NCI-H82 (cell line): Measurements from ENCODE around the gene PDZD7.
"Not testable (repeated sequence)": the region's sequence is repeated elsewhere in the genome, so short reads cannot be mapped to it uniquely, and the experiment has no call there.

Experiments used
- DNase-seq: peaks from one replicate; lab custom pipeline; 2025; lab: John Stamatoyannopoulos, UW

Gene PDZD7

DNA sequence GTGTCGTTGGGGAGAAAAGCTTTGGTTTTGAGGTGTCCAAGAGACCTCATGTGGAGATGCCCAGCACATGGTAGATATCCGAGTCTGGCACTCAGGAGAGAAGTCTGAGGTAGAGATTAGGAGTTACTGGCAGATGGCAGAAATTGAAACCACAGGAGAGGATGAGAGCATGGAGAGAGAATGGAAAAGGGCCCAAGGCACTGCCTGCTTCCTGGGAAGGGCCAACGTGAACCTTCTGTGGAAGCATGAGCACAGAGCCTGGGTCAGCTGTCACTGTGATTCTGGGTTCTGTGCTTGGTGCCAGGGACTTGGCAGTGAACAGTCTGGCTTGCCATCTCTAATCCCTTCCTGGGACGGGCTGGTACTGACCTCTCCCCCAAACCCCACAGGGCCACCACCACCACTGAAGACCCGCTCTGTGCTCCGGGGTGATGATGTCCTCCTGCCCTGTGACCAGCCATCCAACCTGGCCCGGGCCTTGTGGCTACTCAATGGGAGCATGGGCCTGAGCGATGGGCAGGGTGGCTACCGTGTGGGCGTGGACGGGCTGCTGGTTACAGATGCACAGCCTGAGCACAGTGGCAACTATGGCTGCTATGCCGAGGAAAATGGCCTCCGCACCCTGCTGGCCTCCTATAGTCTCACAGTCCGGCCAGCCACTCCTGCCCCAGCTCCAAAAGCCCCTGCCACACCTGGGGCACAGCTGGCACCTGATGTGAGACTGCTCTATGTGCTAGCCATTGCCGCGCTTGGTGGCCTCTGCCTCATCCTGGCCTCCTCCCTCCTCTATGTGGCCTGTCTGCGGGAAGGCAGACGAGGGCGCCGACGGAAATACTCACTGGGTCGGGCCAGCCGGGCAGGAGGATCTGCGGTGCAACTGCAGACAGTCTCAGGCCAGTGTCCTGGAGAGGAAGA lies 47.8 kb downstream of the PDZD7 start:
- DNase-seq, result peak; percentile 30

DNA sequence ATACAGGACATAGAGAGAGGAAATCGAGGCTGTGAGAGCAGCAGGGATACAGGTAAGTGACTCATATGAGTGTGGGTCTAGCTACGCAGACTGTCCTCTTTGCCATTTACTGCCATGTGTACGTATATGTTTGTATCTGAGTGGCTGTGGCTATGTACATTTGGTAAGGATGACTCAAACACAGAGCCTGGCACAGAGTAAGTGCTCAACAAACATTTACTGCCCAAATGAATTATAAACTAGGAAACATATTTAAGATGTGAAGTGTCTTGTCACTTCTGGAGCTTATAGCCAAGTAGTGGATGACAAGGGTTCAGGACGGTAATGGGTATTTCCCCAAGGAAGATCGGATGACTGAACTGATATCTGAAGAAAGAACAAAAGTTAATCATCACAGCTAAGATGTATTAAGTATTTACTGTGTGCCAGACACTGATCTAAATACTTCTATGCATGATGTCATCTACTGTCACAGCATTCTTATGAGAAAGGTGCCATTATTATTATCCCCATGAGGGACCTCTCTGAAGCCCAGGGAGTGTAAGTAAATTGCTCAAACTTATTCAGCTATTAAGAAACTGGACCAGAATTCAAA lies 49.7 kb downstream of the PDZD7 start:
- DNase-seq, result no peak

GRCh38 chr10:100980711-100981110 lies 50.2 kb downstream of the PDZD7 start:
- no peak for DNase-seq

GRCh38 chr10:100980311-100980710 lies 50.6 kb downstream of the PDZD7 start:
- DNase-seq, result no peak

DNA sequence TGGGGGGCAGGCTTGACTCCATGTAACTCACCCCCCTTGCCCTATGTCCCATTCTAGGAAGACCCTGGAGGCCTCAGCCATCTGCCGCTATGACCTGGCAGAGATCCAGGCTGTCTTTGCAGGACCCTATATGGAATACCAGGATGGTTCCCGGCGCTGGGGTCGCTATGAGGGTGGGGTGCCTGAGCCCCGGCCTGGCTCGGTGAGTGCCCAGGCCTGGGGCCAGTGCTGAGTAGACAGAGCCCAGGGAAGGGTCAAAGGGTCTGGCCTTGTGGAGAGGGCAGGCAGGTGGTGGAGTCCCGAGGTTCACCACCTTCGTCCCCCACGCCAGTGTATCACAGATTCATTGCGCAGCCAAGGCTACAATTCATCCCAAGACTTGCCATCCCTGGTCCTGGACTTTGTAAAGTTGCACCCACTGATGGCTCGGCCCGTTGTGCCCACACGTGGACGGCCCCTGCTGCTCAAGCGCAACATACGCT lies 51.1 kb downstream of the PDZD7 start:
- DNase-seq, result no peak

DNA sequence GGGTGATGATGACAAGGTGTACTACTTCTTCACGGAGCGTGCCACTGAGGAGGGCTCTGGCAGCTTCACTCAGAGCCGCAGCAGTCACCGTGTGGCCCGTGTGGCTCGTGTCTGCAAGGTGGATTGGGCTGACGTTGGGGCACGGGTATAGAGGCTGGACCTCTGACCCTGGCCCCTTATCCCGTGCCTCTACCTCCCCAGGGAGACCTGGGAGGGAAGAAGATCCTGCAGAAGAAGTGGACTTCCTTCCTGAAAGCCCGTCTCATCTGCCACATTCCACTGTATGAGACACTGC lies 52.1 kb downstream of the PDZD7 start:
- no peak for DNase-seq

- no peak for DNase-seq
Measured at GRCh38 chr10:100978121-100978900, 52.6 kb downstream of the PDZD7 start.

DNA sequence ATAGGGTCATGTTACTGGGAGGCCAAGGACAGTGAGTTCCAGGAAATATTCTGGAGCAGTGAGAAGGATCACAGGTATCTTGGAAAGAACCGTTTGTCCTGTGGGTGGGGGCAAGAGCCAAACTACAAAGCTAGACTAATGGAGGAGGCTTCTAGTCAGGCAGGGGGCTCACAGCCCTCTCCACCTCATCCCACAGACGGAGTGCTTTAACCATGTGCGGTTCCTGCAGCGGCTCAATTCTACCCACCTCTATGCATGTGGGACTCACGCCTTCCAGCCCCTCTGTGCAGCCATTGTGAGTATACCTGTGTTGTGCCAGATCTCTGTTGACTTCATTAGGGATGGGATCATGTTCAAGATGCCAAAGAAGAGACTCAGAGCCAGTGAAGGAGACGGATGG lies 53.5 kb downstream of the PDZD7 start:
- no peak for DNase-seq

DNA sequence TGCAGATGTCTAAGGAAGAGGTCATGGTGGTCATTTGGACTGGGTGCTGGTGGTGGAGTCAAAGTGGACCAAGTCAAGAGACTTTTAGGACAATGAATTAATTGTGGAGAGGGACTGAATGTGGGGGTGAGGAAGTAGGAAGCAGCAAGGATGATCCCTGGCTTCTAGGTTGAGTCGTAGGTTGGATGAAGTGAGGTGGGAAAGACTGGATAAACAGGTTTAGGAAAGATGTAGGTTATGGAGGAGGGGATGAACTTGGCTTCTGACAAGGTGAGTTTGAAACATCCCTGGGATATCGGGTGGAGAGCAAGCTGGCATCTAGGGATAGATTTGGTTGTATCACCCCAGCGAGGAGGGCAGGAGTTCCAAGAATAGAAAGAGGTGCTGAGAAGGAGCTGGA lies 54.0 kb downstream of the PDZD7 start:
- DNase-seq, result no peak

- DNase-seq, result not testable (repeated sequence)
Measured at GRCh38 chr10:100975397-100975796, 55.5 kb downstream of the PDZD7 start.

GRCh38 chr10:100972904-100973535 lies 57.9 kb downstream of the PDZD7 start:
- DNase-seq, result no peak

DNA sequence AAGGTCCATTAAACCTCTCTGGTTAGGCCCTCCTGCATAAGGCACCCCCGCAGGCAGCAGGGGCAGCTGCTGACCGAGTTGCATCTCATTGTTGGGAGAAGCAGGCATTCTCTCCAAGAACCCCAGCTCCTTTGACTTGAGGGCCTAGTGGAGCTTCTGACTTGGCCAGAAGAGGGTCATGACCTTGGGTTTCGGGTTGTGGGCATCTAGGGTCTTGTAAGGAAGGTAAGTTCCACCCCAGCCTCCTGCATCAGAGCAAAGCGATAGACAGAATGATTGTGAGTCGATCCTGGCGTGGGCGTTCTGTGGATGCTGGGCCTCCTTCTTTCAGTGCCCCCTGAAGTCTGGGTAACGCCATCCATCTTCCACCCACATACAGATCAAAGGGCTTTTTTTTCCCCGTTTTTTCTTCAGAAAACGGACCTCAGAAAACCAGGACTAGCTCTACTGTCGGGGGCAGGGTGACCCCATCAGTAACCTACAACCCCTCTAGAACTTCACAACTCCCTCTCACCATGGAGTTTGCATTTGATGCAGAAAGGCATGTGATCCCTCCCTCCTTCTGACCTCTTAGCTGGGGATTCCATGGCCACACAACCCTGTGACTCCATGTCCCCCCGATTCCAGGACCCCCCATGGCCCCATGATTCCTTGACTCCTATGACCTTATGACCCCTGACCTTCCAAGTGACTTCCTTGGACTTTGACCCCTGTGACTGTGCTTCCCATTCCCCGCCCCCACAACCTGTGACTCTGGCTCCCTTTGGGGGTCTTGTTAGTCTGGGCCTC lies 58.6 kb downstream of the PDZD7 start:
- DNase-seq, result no peak

GRCh38 chr10:100970914-100971811 lies 59.8 kb downstream of the PDZD7 start:
- no peak for DNase-seq

GRCh38 chr10:100970076-100970913 lies 60.6 kb downstream of the PDZD7 start:
- DNase-seq, result peak; percentile 53

GRCh38 chr10:100969187-100970075 lies 61.5 kb downstream of the PDZD7 start, which contains the start of gene SEMA4G:
SEMA4G (plus strand) TSS chr10:100969504; CDS start chr10:100972913, 3,409 bp downstream.
- DNase-seq, result peak; percentile 82

DNA sequence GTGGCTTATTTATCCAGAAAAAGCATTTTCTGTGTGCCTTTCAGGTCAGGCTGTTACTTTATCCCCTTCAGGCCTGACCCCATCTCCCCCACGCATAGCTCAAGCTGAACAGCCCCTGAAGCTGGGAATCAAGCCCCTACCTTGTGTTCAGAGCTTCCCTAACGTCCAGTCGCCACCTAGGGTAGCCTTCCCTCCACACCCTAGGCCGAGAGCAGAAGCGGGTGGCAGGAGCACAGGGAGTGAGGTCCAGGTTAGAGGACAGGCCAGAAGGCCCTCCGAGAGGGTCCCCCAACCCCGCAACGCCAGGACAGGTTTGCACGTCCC lies 62.1 kb downstream of the PDZD7 start:
- DNase-seq, result no peak

DNA sequence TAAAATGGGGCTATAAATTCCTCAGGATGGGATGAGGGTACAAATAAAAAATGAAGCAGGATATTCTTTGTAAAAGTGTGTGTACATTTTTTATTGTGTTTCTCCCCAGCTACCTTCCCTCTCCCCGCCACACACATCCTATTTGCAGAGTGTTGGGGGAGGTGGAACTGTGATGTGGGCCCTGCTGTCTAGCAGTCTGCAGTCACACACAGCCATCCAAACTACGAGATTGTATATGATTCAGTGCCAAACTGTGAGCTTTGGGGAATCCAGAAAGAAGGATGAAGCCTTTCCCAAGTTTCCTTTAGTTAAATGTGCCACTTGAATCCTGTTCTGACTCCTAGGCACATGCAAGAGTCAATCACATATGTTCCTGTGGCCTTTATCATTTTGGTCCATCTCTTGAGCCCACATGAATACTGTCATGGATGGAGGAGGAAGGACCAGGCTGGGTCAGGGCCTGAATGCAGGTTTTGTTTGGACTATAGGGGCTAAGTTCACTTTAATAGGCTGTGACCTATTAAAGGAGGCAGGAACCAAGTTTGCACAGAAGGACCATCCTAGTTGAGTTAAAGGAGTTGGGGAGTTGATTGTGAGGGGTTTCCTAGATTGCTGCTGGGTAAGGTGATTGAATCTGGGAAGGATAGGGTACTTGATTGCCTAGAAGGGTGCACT lies 62.7 kb downstream of the PDZD7 start:
- DNase-seq, result no peak

GRCh38 chr10:100967332-100967731 lies 63.6 kb downstream of the PDZD7 start:
- DNase-seq, result no peak
